Ovary (tissue), 3 donors: ENCODE results near the gene CACNA2D4.
"Not testable (repeated sequence)": the region's sequence is repeated elsewhere in the genome, so short reads cannot be mapped to it uniquely, and the experiment has no call there.

Experiments used
- CTCF ChIP-seq, 3 donors: fragments of 450-650 bp in 2 of 3; fragments of 200-600 bp in 1 of 3; IDR thresholded peaks; one replicate each; pipeline versions ENCODE4 v1.5.1 to v1.8.0; 2016 to 2022; ENCODE audit warnings: antibody characterized with exemption in 3 of 3, mild to moderate bottlenecking in 1 of 3
- POLR2A ChIP-seq: fragments of 450-650 bp; IDR thresholded peaks from one replicate; pipeline ENCODE4 v1.6.1; 2017; ENCODE audit warnings: antibody characterized with exemption, mild to moderate bottlenecking, moderate library complexity
- donor health status: DM: no; HTN: no; CAD: no.

GRCh38 chr12:1817928-1818327 lies 100.5 kb downstream of the CACNA2D4 start:
- not testable (repeated sequence) for TF ChIP-seq POLR2A; CTCF (IDR thresholded peaks at IDR 0.05)
